ENCODE measurements around the gene CAND1.

The CAND1 gene

DNA sequence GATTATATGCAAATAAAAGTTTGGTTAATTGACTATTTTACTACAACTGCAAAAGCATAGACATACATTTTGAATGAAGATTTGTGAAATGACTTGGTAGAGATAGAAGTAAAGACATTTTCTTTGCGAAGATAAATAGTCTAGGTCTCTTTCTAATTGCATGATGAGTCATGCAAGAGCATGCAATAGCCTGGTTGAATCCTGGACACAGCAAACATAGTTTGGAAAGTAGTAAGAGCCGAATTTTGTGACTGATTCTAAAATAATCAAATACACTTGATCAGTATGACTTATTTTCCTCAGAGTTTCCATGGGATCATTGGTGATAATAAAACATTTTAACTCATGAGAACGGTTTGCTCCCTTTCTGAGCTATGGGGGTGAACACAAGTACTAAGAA lies 27.7 kb upstream of the CAND1 start:
- CTCF ChIA-PET = no interaction called here
- POLR2A ChIA-PET = no interaction called here
- TF ChIP-seq, protein P1, sequence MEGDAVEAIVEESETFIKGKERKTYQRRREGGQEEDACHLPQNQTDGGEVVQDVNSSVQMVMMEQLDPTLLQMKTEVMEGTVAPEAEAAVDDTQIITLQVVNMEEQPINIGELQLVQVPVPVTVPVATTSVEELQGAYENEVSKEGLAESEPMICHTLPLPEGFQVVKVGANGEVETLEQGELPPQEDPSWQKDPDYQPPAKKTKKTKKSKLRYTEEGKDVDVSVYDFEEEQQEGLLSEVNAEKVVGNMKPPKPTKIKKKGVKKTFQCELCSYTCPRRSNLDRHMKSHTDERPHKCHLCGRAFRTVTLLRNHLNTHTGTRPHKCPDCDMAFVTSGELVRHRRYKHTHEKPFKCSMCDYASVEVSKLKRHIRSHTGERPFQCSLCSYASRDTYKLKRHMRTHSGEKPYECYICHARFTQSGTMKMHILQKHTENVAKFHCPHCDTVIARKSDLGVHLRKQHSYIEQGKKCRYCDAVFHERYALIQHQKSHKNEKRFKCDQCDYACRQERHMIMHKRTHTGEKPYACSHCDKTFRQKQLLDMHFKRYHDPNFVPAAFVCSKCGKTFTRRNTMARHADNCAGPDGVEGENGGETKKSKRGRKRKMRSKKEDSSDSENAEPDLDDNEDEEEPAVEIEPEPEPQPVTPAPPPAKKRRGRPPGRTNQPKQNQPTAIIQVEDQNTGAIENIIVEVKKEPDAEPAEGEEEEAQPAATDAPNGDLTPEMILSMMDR (IDR thresholded peaks at IDR 0.05; ENCODE audit: insufficient read depth, low read length, missing control alignments) = no peak
- no peak overlapping the region for H3K4me3 ChIP-seq (ENCODE audit: low read depth, low read length)
- no peak for DNase-seq (ENCODE audit: low read depth, low spot score)

DNA sequence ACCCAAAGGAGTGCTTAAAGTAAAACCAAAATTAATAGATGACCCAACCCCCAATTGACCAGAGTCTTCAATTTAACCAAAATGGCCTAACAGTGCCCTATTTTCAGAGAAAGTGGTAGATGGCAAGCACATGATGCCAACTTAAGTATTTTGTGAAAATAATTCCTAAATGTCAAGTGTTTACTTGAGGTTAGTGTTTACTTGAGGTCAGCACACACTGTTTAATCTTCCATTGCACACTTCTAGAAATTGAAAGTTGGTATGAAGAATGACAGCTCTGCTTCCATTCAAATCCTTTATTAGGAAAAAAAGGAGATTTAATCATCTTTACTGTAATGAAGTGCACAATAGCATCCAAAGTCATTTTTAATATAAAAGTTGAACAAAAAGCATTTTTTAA lies 25.9 kb upstream of the CAND1 start:
- TF ChIP-seq, protein P1 (IDR thresholded peaks at IDR 0.05; ENCODE audit: insufficient read depth, low read length, missing control alignments) = no peak
- no peak for DNase-seq (ENCODE audit: low read depth, low spot score)
- no peak overlapping the region for H3K4me3 ChIP-seq (ENCODE audit: low read depth, low read length)
- CTCF ChIA-PET = no interaction called here
- POLR2A ChIA-PET = no interaction called here

DNA sequence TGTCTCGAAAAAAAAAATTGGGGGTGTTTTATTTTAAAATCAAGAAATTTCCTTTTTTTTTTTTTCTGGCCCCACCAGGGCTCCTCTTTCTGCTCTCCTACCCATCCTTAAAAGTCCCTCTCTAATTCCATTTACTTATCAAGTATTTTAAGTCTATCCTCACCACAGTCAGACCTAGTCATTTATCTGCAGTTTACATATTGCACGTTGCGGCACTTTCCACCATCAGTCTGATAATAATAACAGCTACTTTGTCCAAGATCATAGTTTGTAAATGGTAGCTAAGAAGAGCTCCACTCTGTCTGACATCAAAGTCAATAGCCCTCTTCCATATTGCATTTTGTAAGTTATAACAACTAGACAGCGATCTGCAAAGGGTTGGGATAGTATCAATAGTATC lies 23.6 kb upstream of the CAND1 start:
- CTCF ChIA-PET = no interaction called here
- no peak overlapping the region for H3K4me3 ChIP-seq (ENCODE audit: low read depth, low read length)
- POLR2A ChIA-PET = no interaction called here
- DNase-seq (ENCODE audit: low read depth, low spot score) = no peak
- TF ChIP-seq, protein P1 (IDR thresholded peaks at IDR 0.05; ENCODE audit: insufficient read depth, low read length, missing control alignments) = no peak

DNA sequence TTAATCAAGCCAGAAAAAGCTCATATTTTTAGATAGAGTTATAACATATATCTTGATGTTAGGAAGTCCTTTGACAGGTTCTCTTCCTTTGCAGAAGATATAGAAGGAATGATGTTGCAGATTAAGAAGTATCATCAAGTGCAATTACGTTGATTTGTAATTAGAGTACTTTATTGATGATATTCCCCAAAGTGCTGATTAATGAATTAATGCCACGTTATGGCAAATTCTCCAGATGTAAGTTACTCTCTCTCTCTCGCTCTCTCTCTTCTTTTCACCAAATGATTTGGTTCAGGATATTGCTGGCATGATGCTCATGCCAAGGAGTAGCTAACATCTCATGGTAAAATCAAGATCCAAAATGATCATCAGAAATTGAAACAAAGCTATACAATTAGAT lies 18.1 kb upstream of the CAND1 start:
- ChIA-PET CTCF (no interaction called here), POLR2A (no interaction called here)
- H3K4me3 ChIP-seq (ENCODE audit: low read depth, low read length) = no peak overlapping the region
- no peak for DNase-seq (ENCODE audit: low read depth, low spot score)
- TF ChIP-seq, protein P1 (IDR thresholded peaks at IDR 0.05; ENCODE audit: insufficient read depth, low read length, missing control alignments) = no peak

DNA sequence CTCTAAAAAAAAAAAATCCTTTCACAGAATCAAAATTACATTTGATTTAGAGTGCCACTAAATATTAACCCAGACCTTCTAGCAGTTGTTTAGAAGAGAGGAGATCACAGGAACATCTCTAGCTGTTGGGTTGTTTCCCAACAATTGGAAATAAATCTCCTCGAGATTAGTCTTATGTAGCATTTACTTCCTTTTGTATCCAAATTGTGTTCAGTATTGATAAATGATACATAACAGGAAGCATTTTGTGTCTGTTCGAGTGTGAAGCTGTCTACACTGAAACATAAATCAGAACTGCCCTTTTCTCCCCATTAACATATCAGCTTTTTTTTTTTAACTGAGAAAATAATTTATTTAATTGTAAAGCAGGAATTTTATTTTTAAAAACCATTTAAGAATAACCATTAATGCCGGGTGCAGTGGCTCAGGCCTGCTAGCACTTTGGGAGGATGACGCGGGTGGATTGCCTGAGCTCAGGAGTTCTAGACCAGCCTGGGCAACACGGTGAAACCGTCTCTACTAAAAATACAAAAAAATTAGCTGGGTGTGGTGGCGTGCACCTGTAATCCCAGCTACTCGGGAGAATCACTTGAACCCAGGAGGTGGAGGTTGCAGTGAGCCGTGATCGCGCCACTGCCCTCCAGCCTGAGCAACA lies 14.7 kb upstream of the CAND1 start:
- no peak overlapping the region for H3K4me3 ChIP-seq (ENCODE audit: low read depth, low read length)
- no peak for DNase-seq (ENCODE audit: low read depth, low spot score)
- CTCF ChIA-PET = no interaction called here
- POLR2A ChIA-PET = no interaction called here
- TF ChIP-seq, protein P1 (IDR thresholded peaks at IDR 0.05; ENCODE audit: insufficient read depth, low read length, missing control alignments) = no peak

DNA sequence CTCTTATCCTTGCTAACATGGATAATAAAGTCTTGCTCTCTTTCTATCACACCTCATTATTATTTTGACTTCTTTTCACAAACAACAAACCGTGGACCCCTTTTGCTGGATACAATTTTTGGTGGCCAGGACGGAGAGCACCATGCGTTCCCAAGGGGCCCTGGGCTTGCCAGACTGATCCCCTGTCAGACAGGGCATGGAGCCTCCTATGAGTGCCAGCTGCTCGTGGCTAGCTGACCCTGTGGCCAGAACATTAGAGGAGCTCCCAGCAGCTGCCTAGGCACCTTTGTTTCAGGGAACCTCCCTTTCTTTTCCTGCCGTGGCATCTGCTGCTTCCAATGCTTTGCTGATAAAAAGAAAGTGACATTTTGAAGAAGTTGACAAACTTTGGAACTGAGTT lies 12.5 kb upstream of the CAND1 start:
- POLR2A ChIA-PET = no interaction called here
- CTCF ChIA-PET = no interaction called here
- TF ChIP-seq, protein P1 (IDR thresholded peaks at IDR 0.05; ENCODE audit: insufficient read depth, low read length, missing control alignments) = no peak
- DNase-seq (ENCODE audit: low read depth, low spot score) = no peak
- H3K4me3 ChIP-seq (ENCODE audit: low read depth, low read length) = no peak overlapping the region

Measured in AG04449 (cell line).